ENCODE results near the gene MAB21L4. TPM values are rescaled to one million over a fixed set of nuclear protein-coding genes. Genes with fewer than 3 reads are reported as not detected.

Gene MAB21L4
- total RNA-seq, 4 donors from 2014 or later, result 0.83 TPM; not detected in 3

- peaks cover 0 to 75% (median 7%) of the 10 kb centered on the region in 4 donors for H3K27me3 ChIP-seq
- WGBS, result 74% methylated on average over 10 of the region's 25 CpGs
- intact Hi-C loops (cut with DNase I), result no loop called here
- no peaks in the 10 kb centered on the region for H3K9me3 ChIP-seq
- no peak overlapping the region for H3K27ac ChIP-seq (replicated peaks in 1 of 4)
- H3K36me3 ChIP-seq, result no peaks in the 10 kb centered on the region
- TF ChIP-seq POLR2AphosphoS5 (IDR thresholded peaks at IDR 0.05) (no peak), CTCF (IDR thresholded peaks at IDR 0.05) (no peak), EP300 (IDR thresholded peaks at IDR 0.05) (no peak), POLR2A (IDR thresholded peaks at IDR 0.05; ENCODE audit: low read depth) (no peak)
- peaks cover 28 to 44% (median 41%) of the 10 kb centered on the region in 4 donors for H3K4me1 ChIP-seq
- DNase-seq (ENCODE audit: extremely low spot score), result no peak
- no peak overlapping the region for H3K4me3 ChIP-seq
Measured at GRCh38 chr2:240914645-240915525, 18.9 kb upstream of the MAB21L4 start.

GRCh38 chr2:240913810-240914644, 18.1 kb upstream of the MAB21L4 start:
- Histone ChIP-seq H3K4me3 (no peak overlapping the region), H3K36me3 (no peaks in the 10 kb centered on the region)
- intact Hi-C loops (cut with DNase I), result no loop called here

GRCh38 chr2:240912878-240913809, 17.2 kb upstream of the MAB21L4 start:
- Histone ChIP-seq H3K27me3 (peaks cover 0 to 79% (median 7%) of the 10 kb centered on the region in 4 donors), H3K4me3 (no peak overlapping the region), H3K36me3 (no peaks in the 10 kb centered on the region), H3K4me1 (peaks cover 28 to 44% (median 41%) of the 10 kb centered on the region in 4 donors), H3K9me3 (no peaks in the 10 kb centered on the region), H3K27ac (replicated peaks in 1 of 4) (no peak overlapping the region)
- 87% methylated on average over 14 of the region's 21 CpGs for WGBS
- no peak for DNase-seq (ENCODE audit: extremely low spot score)
- TF ChIP-seq EP300 (IDR thresholded peaks at IDR 0.05) (no peak), POLR2AphosphoS5 (IDR thresholded peaks at IDR 0.05) (no peak), CTCF (IDR thresholded peaks at IDR 0.05) (no peak)
- intact Hi-C loops (cut with DNase I), result no loop called here

More at GRCh38 chr2:240913810-240914644, 18.1 kb upstream of the MAB21L4 start:
- Histone ChIP-seq H3K27ac (replicated peaks in 1 of 4) (no peak overlapping the region), H3K27me3 (peaks cover 0 to 83% (median 7%) of the 10 kb centered on the region in 4 donors), H3K9me3 (no peaks in the 10 kb centered on the region), H3K4me1 (peaks cover 28 to 44% (median 41%) of the 10 kb centered on the region in 4 donors)
- DNase-seq (ENCODE audit: extremely low spot score), result no peak
- TF ChIP-seq POLR2AphosphoS5 (IDR thresholded peaks at IDR 0.05), result peak in 1 of 2 donors; percentile 40
- peak; percentile 55 to 86 (median 58) for TF ChIP-seq CTCF (IDR thresholded peaks at IDR 0.05)
- no peak for TF ChIP-seq POLR2A (IDR thresholded peaks at IDR 0.05; ENCODE audit: low read depth)
- no peak for TF ChIP-seq EP300 (IDR thresholded peaks at IDR 0.05)
- 33% methylated on average over 14 of the region's 36 CpGs for WGBS

- peaks cover 0 to 74% (median 7%) of the 10 kb centered on the region in 4 donors for H3K27me3 ChIP-seq
- peaks cover 23 to 38% (median 37%) of the 10 kb centered on the region in 4 donors for H3K4me1 ChIP-seq
- H3K4me3 ChIP-seq, result no peak overlapping the region
- TF ChIP-seq CTCF (IDR thresholded peaks at IDR 0.05) (no peak), POLR2AphosphoS5 (IDR thresholded peaks at IDR 0.05) (no peak)
- WGBS, result 80% methylated on average over 19 of the region's 20 CpGs
- intact Hi-C loops (cut with DNase I), result no loop called here
- DNase-seq (ENCODE audit: extremely low spot score), result no peak
- H3K9me3 ChIP-seq, result no peaks in the 10 kb centered on the region
- H3K27ac ChIP-seq (replicated peaks in 1 of 4), result no peak overlapping the region
- no peaks in the 10 kb centered on the region for H3K36me3 ChIP-seq
Measured at GRCh38 chr2:240911641-240912265, 15.8 kb upstream of the MAB21L4 start.

Measured in esophagus muscularis mucosa (tissue), 4 donors.